GM19035 (cell line): ENCODE data around the gene PKP3.
"Not testable (repeated sequence)": the region's sequence is repeated elsewhere in the genome, so short reads cannot be mapped to it uniquely, and the experiment has no call there.

Experiments used
- ATAC-seq: cut with Tn5 transposase; IDR thresholded peaks from one replicate; pipeline ENCODE4 v1.9.1; 2021; ENCODE audit not compliant: unreplicated experiment

The PKP3 gene

GRCh38 chr11:377883-378500 is 16.0 kb upstream of the PKP3 start:
- ATAC-seq, result no peak

- ATAC-seq, result no peak
These were observed 14.6 kb upstream of the PKP3 start for GRCh38 chr11:379205-380094.

- no peak for ATAC-seq
These were observed 13.9 kb upstream of the PKP3 start for GRCh38 chr11:380095-380480.

DNA sequence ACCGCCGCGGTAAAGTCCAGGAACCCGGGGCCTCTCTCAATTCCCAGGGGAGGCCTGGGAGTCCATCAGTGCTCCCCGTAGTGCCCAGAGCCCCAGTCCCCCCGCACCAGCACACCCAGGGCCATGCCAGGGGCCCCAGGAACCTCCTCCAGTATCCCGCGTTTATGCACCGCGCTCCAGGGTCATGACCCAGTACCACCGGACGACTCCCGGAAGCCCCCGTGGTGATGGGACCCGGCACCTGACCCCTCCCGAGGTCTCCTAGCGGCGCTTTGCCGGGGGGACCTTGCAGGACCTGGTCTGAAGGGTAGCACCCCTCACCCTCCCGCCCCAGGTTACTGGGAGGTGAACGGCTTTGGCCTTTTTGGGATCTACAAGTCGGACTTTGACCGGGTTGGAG is 13.5 kb upstream of the PKP3 start:
- no peak for ATAC-seq

DNA sequence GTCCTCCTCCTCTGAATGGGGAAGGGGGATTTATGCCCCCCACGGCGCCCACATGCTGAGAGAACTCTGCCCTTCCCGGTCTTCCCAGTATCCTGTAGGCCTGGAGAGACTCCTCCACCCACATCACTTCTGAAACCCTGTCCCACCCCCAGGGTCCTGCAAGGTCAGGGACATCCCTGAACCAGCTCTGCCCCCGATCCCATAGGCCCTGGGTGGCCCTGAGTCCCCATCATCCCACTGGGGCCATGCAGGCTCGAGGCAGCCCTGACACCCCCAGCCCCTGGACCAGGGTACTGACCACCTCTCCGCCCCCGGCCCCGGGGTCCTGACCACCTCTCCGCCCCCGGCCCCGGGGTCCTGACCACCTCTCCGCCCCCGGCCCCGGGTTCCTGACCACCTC is 13.0 kb upstream of the PKP3 start:
- ATAC-seq, result no peak

- no peak for ATAC-seq
These were observed 12.4 kb upstream of the PKP3 start for GRCh38 chr11:381501-382072.

DNA sequence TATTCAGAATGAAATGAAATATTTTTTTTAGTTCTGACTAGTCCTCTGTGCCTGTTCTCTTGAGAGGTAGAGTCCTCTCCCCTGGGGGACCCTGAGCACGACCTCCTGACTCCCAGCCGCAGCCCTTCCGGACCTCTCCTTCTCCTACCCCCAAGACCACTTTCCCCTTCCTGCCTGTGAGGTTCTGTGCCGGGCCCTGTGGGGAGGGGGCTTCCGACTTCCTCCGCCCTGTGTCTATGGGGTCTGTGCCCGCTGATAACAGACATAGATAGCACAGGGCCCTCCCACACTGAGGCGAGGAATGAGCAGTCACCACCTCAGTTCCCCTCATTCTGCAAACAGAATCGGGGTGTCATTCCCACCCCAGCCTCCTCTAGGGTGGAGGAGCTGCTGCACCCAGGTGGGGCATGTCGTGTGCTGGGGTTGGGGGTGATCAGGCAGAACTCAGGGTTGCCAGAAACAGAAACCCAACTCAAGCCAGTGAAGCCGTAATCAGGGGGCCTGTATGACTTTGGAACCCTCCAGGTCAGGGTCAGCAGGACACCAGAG is 11.9 kb upstream of the PKP3 start:
- ATAC-seq, result no peak

- no peak for ATAC-seq
These were observed 10.6 kb upstream of the PKP3 start for GRCh38 chr11:383431-383830.

DNA sequence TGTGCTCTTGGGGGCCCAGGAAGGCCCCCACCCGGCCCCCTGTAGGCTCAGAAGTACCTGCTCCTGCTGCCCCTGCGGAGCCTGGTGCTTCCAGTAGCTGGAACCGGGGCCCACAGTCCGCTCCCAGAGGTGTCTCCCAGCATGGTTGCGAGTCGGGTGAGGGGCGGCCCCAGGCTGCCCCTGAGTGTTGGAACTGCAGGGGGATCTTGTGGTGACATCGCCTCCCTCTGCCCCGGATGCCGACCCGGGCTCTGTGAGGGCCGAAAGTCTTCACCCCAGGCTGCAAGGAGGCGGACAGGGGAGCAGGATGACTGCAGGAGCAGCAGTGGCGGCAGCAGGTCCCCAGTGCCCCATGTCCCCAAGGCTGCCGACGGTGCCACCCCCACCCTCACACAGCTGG is 9.5 kb upstream of the PKP3 start:
- ATAC-seq, result no peak

DNA sequence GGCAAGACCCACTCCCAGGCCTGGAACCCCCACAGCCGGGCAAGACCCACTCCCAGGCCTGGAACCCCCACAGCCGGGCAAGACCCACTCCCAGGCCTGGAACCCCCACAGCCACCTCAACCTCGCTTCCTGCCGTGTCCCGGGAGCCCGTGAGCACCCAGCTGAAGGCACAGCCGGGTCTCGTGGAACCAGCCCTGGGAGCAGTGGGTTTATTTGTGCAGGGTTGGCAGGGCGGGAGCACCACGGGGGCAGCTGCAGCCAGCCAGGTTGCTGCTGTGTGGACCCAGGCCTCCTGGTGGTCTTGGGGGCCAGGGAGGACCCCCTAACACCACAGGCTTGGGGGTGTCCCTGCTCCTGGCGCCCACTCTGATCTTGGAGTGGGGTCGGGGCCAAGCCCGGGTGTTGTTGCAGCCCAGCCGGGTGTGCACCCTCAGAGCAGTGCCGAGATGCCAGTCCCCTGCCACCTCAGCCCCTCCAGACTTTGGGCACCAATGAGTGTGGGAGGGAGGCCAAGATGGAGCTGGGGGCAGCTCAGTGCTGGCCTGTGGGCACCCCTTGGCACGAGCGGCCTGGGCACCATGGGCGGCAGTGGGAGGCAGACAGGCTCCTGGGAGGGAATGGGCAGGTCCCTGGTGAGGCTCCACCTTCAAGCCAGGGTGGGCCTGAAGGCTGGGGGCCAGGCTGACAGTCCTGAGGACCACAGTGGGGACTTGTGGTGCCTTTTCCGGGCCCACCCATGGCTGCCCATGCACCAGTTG is 8.2 kb upstream of the PKP3 start:
- ATAC-seq, result no peak

GRCh38 chr11:386483-386882 is 7.5 kb upstream of the PKP3 start:
- ATAC-seq, result no peak

DNA sequence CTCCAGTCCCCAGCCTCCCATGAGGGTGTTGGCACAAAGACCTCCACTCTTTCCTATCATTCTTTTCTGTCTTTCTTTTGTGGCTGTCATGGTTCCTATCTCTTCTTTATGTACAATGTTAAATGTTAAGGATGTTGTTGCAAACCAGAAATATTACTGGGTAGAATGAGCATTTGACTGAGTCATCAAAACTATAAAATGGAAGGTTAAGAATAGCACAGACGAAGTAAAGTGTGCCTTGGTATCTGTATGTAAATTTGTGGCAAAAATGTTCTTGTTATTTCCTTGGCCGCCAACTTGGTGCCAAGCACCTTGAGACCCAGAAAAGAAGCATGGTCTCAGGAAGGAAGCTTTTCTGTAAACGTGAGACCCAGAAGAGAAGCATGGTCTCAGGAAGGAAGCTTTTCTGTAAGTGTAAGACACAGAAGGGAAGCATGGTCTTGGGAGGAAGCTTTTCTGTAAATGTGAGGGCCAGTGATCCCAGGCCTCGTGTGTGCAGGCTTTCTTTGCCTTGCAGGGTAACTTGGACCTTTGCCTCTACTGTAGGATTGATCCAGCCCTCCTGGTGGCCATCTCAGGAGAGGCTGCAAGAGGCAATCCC is 6.7 kb upstream of the PKP3 start:
- no peak for ATAC-seq

GRCh38 chr11:389369-389768 is 4.6 kb upstream of the PKP3 start:
- ATAC-seq, result not testable (repeated sequence)

DNA sequence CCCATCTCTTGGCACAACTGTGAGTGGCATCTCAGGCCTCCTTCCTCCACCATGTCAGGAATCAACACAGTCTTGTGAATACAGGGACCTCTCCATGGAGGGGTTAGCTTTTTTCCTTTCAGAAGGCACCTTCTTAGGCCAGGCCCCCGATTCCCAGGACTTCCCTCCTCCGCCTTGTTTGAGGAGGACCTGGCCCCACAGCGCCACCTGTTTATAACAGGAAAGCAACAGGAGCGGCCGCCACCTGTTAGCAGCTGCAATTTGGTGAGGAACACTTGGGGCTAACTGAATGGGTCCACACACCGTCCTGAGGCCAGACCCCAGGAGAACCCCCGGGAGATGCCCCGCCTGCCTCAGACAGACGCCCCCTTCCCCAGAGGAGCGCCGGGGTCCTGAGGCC is 3.8 kb upstream of the PKP3 start:
- no peak for ATAC-seq

- no peak for ATAC-seq
These were observed 2.6 kb upstream of the PKP3 start for GRCh38 chr11:391117-392017.

- ATAC-seq, result no peak
These were observed 1.8 kb upstream of the PKP3 start for GRCh38 chr11:392102-392777.

- ATAC-seq, result no peak
These were observed 583 bp upstream of the PKP3 start for GRCh38 chr11:393219-394033.

- no peak for ATAC-seq
These were observed 1.0 kb downstream of the PKP3 start for GRCh38 chr11:394858-395655.
